ENCODE data around the gene ITGA8. TPM values are rescaled to one million over a fixed set of nuclear protein-coding genes. Genes with fewer than 3 reads are reported as not detected.

Gene ITGA8
- total RNA-seq, 1 experiment from 2014 or later: 0.02 TPM

DNA sequence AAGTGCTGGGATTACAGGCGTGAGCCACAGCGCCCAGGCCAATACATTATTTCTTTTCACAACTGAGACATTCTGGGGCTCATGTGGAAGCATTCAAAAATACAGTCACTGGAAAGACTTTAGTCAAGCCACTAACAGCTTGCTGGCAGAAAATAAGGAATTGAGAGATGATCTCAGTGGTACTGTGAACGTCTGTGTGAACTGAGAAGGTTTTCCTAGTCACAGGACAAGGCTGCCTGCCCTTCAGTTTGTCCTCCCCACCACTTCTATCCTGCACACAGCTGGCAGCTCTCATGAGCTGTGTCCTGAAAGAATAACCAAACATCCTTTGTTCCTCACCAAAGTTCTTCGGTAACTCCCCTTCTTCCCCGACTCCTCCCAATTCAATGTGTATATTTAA lies 31.3 kb upstream of the ITGA8 start:
- no TSS peak for BruUV-seq (replicated peaks)
- Histone ChIP-seq H3K9ac (ENCODE audit: low read length) (no peak overlapping the region), H3K27ac (ENCODE audit: low read depth, low read length) (no peak overlapping the region), H3K36me3 (ENCODE audit: control insufficient read depth in 1 of 2, insufficient read depth in 2 of 2, low read length in 2 of 2) (no peaks in the 10 kb centered on the region), H3K9me2 (ENCODE audit: insufficient read depth) (no peaks in the 10 kb centered on the region), H2AFZ (ENCODE audit: low read depth, low read length, poor library complexity, severe bottlenecking) (no peak overlapping the region), H3K9me3 (ENCODE audit: control insufficient read depth in 1 of 2, insufficient read depth in 1 of 2, low read depth in 1 of 2, low read length in 2 of 2) (no peaks in the 10 kb centered on the region), H4K20me1 (ENCODE audit: insufficient read depth) (no peaks in the 10 kb centered on the region), H3K4me3 (replicated peaks in 1 of 2; ENCODE audit: low read depth in 1 of 2, low read length in 2 of 2) (no peak overlapping the region), H3K79me2 (ENCODE audit: insufficient read depth, low read length) (no peaks in the 10 kb centered on the region), H3K4me2 (ENCODE audit: low read length) (no peak overlapping the region), H3K27me3 (ENCODE audit: insufficient read depth, low read length) (peaks cover 15% of the 10 kb centered on the region; the same call in 1 of the 2 replicates), H3K4me1 (ENCODE audit: control insufficient read depth in 1 of 2, insufficient read depth in 2 of 2, low read length in 2 of 2) (no peaks in the 10 kb centered on the region)
- ChIA-PET RAD21 (ENCODE audit: low non-redundant PET in 1 of 2, low total read pairs in 2 of 2, uncharacterized antibody in 2 of 2, unreplicated experiment in 2 of 2) (interaction anchor here in 1 of 2 experiments (0.7 kb wide), 1 partner anchor 519 kb away, joined by 3 read pairs; no protein-coding TSS in a partner anchor), CTCF (no interaction called here), POLR2A (no interaction called here)
- TF ChIP-seq, protein P1, sequence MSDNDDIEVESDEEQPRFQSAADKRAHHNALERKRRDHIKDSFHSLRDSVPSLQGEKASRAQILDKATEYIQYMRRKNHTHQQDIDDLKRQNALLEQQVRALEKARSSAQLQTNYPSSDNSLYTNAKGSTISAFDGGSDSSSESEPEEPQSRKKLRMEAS (IDR thresholded peaks at IDR 0.05): no peak
- TF ChIP-seq ZNF274 (IDR thresholded peaks at IDR 0.05; ENCODE audit: low read depth, low read length) (no peak), ZFX (IDR thresholded peaks at IDR 0.05) (no peak)
- TF ChIP-seq, protein P2, sequence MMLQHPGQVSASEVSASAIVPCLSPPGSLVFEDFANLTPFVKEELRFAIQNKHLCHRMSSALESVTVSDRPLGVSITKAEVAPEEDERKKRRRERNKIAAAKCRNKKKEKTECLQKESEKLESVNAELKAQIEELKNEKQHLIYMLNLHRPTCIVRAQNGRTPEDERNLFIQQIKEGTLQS (IDR thresholded peaks at IDR 0.05): no peak
- DNase-seq (ENCODE audit: low read depth, low spot score) (no peak), ATAC-seq (no peak)
- intact Hi-C loops (cut with micrococcal nuclease): no loop called here

DNA sequence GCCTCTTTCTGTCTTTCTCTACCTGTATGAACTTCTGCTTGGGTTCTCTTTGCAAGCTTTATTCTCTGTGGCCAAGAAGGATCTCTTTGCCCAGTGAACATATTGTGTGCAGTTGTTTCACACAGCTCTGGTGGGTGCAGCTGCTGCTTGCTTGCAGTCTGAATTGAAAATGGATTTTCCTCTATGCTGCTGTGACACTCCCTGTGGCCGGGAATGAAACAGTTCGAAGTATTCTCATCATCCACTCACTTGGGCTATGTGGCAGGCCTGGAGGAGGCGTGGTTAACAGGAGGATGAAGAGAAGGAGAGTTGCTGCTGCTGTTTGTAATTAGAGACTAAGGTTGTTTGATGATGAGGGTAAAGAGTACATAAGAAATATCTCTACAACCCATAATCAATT lies 28.4 kb upstream of the ITGA8 start:
- BruUV-seq (replicated peaks): no TSS peak
- peak; percentile 57 for ATAC-seq
- CTCF ChIA-PET: no interaction called here

More for the DNA sequence above, 28.4 kb upstream of the ITGA8 start:
- no peak for DNase-seq (ENCODE audit: low read depth, low spot score)
- no peaks in the 10 kb centered on the region; the same call in 1 of the 2 replicates for H3K27me3 ChIP-seq (ENCODE audit: insufficient read depth, low read length)
- H3K4me1 ChIP-seq (ENCODE audit: control insufficient read depth in 1 of 2, insufficient read depth in 2 of 2, low read length in 2 of 2): no peaks in the 10 kb centered on the region
- no peaks in the 10 kb centered on the region for H4K20me1 ChIP-seq (ENCODE audit: insufficient read depth)
- no peak overlapping the region for H3K27ac ChIP-seq (ENCODE audit: low read depth, low read length)
- no peak overlapping the region for H2AFZ ChIP-seq (ENCODE audit: low read depth, low read length, poor library complexity, severe bottlenecking)
- ChIA-PET RAD21 (ENCODE audit: low non-redundant PET in 1 of 2, low total read pairs in 2 of 2, uncharacterized antibody in 2 of 2, unreplicated experiment in 2 of 2) (no interaction called here), POLR2A (no interaction called here)
- H3K4me3 ChIP-seq (replicated peaks in 1 of 2; ENCODE audit: low read depth in 1 of 2, low read length in 2 of 2): no peak overlapping the region
- no peaks in the 10 kb centered on the region for H3K79me2 ChIP-seq (ENCODE audit: insufficient read depth, low read length)
- TF ChIP-seq POLR2A (IDR thresholded peaks at IDR 0.05; ENCODE audit: borderline replicate concordance, extremely low read depth, insufficient read depth, insufficient read length) (no peak), EGR1 (IDR thresholded peaks at IDR 0.05; ENCODE audit: low read depth) (no peak), ELF1 (IDR thresholded peaks at IDR 0.05; ENCODE audit: borderline replicate concordance, low read depth) (no peak), EZH2 (IDR thresholded peaks at IDR 0.05) (no peak), TCF7L2 (IDR thresholded peaks at IDR 0.05; ENCODE audit: borderline replicate concordance, extremely low read depth, insufficient read depth, insufficient read length) (no peak), JUND (IDR thresholded peaks at IDR 0.05) (no peak), EZH2phosphoT487 (IDR thresholded peaks at IDR 0.05; ENCODE audit: borderline replicate concordance) (no peak)
- TF ChIP-seq, protein P3, sequence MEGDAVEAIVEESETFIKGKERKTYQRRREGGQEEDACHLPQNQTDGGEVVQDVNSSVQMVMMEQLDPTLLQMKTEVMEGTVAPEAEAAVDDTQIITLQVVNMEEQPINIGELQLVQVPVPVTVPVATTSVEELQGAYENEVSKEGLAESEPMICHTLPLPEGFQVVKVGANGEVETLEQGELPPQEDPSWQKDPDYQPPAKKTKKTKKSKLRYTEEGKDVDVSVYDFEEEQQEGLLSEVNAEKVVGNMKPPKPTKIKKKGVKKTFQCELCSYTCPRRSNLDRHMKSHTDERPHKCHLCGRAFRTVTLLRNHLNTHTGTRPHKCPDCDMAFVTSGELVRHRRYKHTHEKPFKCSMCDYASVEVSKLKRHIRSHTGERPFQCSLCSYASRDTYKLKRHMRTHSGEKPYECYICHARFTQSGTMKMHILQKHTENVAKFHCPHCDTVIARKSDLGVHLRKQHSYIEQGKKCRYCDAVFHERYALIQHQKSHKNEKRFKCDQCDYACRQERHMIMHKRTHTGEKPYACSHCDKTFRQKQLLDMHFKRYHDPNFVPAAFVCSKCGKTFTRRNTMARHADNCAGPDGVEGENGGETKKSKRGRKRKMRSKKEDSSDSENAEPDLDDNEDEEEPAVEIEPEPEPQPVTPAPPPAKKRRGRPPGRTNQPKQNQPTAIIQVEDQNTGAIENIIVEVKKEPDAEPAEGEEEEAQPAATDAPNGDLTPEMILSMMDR (IDR thresholded peaks at IDR 0.05 in 2 of 3, conservative IDR thresholded peaks at IDR 0.05 in 1 of 3; ENCODE audit: borderline replicate concordance in 1 of 3, insufficient read depth in 1 of 3, low read depth in 2 of 3, low read length in 2 of 3): no peak
- TF ChIP-seq, protein P4, sequence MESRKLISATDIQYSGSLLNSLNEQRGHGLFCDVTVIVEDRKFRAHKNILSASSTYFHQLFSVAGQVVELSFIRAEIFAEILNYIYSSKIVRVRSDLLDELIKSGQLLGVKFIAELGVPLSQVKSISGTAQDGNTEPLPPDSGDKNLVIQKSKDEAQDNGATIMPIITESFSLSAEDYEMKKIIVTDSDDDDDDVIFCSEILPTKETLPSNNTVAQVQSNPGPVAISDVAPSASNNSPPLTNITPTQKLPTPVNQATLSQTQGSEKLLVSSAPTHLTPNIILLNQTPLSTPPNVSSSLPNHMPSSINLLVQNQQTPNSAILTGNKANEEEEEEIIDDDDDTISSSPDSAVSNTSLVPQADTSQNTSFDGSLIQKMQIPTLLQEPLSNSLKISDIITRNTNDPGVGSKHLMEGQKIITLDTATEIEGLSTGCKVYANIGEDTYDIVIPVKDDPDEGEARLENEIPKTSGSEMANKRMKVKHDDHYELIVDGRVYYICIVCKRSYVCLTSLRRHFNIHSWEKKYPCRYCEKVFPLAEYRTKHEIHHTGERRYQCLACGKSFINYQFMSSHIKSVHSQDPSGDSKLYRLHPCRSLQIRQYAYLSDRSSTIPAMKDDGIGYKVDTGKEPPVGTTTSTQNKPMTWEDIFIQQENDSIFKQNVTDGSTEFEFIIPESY (IDR thresholded peaks at IDR 0.05; ENCODE audit: extremely low read depth, insufficient replicate concordance, low read length): no peak
- H3K9me2 ChIP-seq (ENCODE audit: insufficient read depth): no peaks in the 10 kb centered on the region
- no peak overlapping the region for H3K4me2 ChIP-seq (ENCODE audit: low read length)
- no peaks in the 10 kb centered on the region for H3K36me3 ChIP-seq (ENCODE audit: control insufficient read depth in 1 of 2, insufficient read depth in 2 of 2, low read length in 2 of 2)
- no peak overlapping the region for H3K9ac ChIP-seq (ENCODE audit: low read length)
- intact Hi-C loops (cut with micrococcal nuclease): no loop called here
- H3K9me3 ChIP-seq (ENCODE audit: control insufficient read depth in 1 of 2, insufficient read depth in 1 of 2, low read depth in 1 of 2, low read length in 2 of 2): no peaks in the 10 kb centered on the region
